Spinal cord (tissue), 10 donors: Measurements from ENCODE around the gene GRK5. TPM values are rescaled to one million over a fixed set of nuclear protein-coding genes. Genes with fewer than 3 reads are reported as not detected.

Experiments
- DNase-seq, 6 donors: peaks; one replicate each; pipeline versions ENCODE4 v3.0.0 to v3.0.0-alpha.2; 2013 to 2015; ENCODE audit warnings: low spot score in 6 of 6, low read depth in 4 of 6
- H3K27ac ChIP-seq: one replicate; pipeline ENCODE4 v1.5.1; 2013; ENCODE audit warnings: low read depth, low read length, control low read depth
- H3K27me3 ChIP-seq: one replicate; pipeline ENCODE4 v1.6.1; 2013; ENCODE audit warnings: low read length; ENCODE audit not compliant: control insufficient read depth, insufficient read depth
- H3K36me3 ChIP-seq: one replicate; pipeline ENCODE4 v1.6.1; 2013; ENCODE audit warnings: low read length; ENCODE audit not compliant: control insufficient read depth, insufficient read depth
- H3K4me1 ChIP-seq: one replicate; pipeline ENCODE4 v1.6.1; 2013; ENCODE audit warnings: low read length; ENCODE audit not compliant: control insufficient read depth, insufficient read depth
- H3K4me3 ChIP-seq: one replicate; pipeline ENCODE4 v1.5.1; 2013; ENCODE audit warnings: low read depth, low read length, control low read depth
- H3K9me3 ChIP-seq: one replicate; pipeline ENCODE4 v1.6.1; 2013; ENCODE audit warnings: low read length; ENCODE audit not compliant: control insufficient read depth, insufficient read depth
- WGBS: methylation state at CpG from one replicate; pipeline ENCODE4 v1.1.5; 2013; ENCODE audit warnings: missing lambda C conversion rate; ENCODE audit not compliant: insufficient coverage; 5-methylcytosine and 5-hydroxymethylcytosine counted together
- polyA plus RNA-seq, 2 donors: library from polyadenylated mRNA; unstranded; fragments of 120-200 nt; gene quantifications; one replicate each; pipeline ENCODE4 v1.2.1, GENCODE V29; 2013; ENCODE audit not compliant: insufficient read length in 2 of 2
- total RNA-seq, 2 donors: library from RNA; depleted of rRNA in 1 of 2; stranded (reverse); fragments of 120-200 nt in 1 of 2; fragments of >200 nt in 1 of 2; gene quantifications; one replicate each; pipeline versions ENCODE4 v1.2.3 to v1.2.4, GENCODE V29; 2013 to 2014
- donor health status: healthy.

Gene GRK5
- total and polyA plus RNA-seq, 4 donors = 15.6 to 29.5 (median 25.6) TPM

GRCh38 chr10:119454316-119454715 is 246.9 kb downstream of the GRK5 start:
- DNase-seq = no peak
- Histone ChIP-seq H3K27me3 (no peaks in the 10 kb centered on the region), H3K4me3 (no peak overlapping the region), H3K9me3 (no peaks in the 10 kb centered on the region), H3K36me3 (peaks cover 60% of the 10 kb centered on the region), H3K27ac (no peak overlapping the region), H3K4me1 (peaks cover 8% of the 10 kb centered on the region)
- WGBS = 69% methylated on average over 13 of the region's 13 CpGs

GRCh38 chr10:119454990-119455389 is 247.6 kb downstream of the GRK5 start:
- WGBS = 92% methylated on average over 12 of the region's 18 CpGs
- peaks cover 1% of the 10 kb centered on the region for H3K4me1 ChIP-seq
- no peaks in the 10 kb centered on the region for H3K9me3 ChIP-seq
- no peaks in the 10 kb centered on the region for H3K27me3 ChIP-seq
- DNase-seq = no peak
- peaks cover 60% of the 10 kb centered on the region for H3K36me3 ChIP-seq
- H3K4me3 ChIP-seq = no peak overlapping the region
- H3K27ac ChIP-seq = no peak overlapping the region

- no peaks in the 10 kb centered on the region for H3K27me3 ChIP-seq
- H3K4me3 ChIP-seq = no peak overlapping the region
- no peaks in the 10 kb centered on the region for H3K9me3 ChIP-seq
- no peak for DNase-seq
- WGBS = 91% methylated on average over 22 of the region's 23 CpGs
- peaks cover 54% of the 10 kb centered on the region for H3K36me3 ChIP-seq
- H3K4me1 ChIP-seq = no peaks in the 10 kb centered on the region
- no peak overlapping the region for H3K27ac ChIP-seq
These were observed 248.5 kb downstream of the GRK5 start for GRCh38 chr10:119455609-119456434.

- peaks cover 51% of the 10 kb centered on the region for H3K36me3 ChIP-seq
- no peak overlapping the region for H3K4me3 ChIP-seq
- no peaks in the 10 kb centered on the region for H3K4me1 ChIP-seq
- H3K27me3 ChIP-seq = no peaks in the 10 kb centered on the region
- 90% methylated on average over 7 of the region's 7 CpGs for WGBS
- DNase-seq = no peak
- no peak overlapping the region for H3K27ac ChIP-seq
- no peaks in the 10 kb centered on the region for H3K9me3 ChIP-seq
These were observed 249.1 kb downstream of the GRK5 start for GRCh38 chr10:119456435-119456810.

GRCh38 chr10:119457966-119458766 is 250.8 kb downstream of the GRK5 start:
- DNase-seq = no peak
- no peak overlapping the region for H3K27ac ChIP-seq
- no peaks in the 10 kb centered on the region for H3K9me3 ChIP-seq
- no peak overlapping the region for H3K4me3 ChIP-seq
- 81% methylated on average over 26 of the region's 28 CpGs for WGBS
- H3K4me1 ChIP-seq = no peaks in the 10 kb centered on the region
- H3K27me3 ChIP-seq = no peaks in the 10 kb centered on the region
- peaks cover 35% of the 10 kb centered on the region for H3K36me3 ChIP-seq

- 91% methylated on average over 15 of the region's 17 CpGs for whole genome bisulfite sequencing
- Histone ChIP-seq H3K27ac (no peak overlapping the region), H3K4me3 (no peak overlapping the region), H3K4me1 (no peaks in the 10 kb centered on the region), H3K27me3 (no peaks in the 10 kb centered on the region), H3K9me3 (no peaks in the 10 kb centered on the region), H3K36me3 (peaks cover 22% of the 10 kb centered on the region)
- no peak for DNase-seq
These were observed 252.4 kb downstream of the GRK5 start for GRCh38 chr10:119459681-119460340.

- Histone ChIP-seq H3K4me3 (no peak overlapping the region), H3K9me3 (no peaks in the 10 kb centered on the region), H3K27ac (no peak overlapping the region), H3K36me3 (peaks cover 18% of the 10 kb centered on the region), H3K4me1 (no peaks in the 10 kb centered on the region), H3K27me3 (no peaks in the 10 kb centered on the region)
- 97% methylated on average over 9 of the region's 11 CpGs for WGBS
- DNase-seq = no peak
These were observed 253.2 kb downstream of the GRK5 start for GRCh38 chr10:119460369-119461195.

- Histone ChIP-seq H3K9me3 (no peaks in the 10 kb centered on the region), H3K27me3 (no peaks in the 10 kb centered on the region), H3K27ac (no peak overlapping the region), H3K4me1 (no peaks in the 10 kb centered on the region), H3K4me3 (no peak overlapping the region), H3K36me3 (peaks cover 11% of the 10 kb centered on the region)
- 94% methylated on average over 3 of the region's 3 CpGs for WGBS
- no peak for DNase-seq
These were observed 254.0 kb downstream of the GRK5 start for GRCh38 chr10:119461380-119461779.

- H3K4me3 ChIP-seq = no peak overlapping the region
- H3K27me3 ChIP-seq = no peaks in the 10 kb centered on the region
- WGBS = 100% methylated on average over 1 of the region's 2 CpGs
- no peaks in the 10 kb centered on the region for H3K9me3 ChIP-seq
- DNase-seq = no peak
- no peak overlapping the region for H3K27ac ChIP-seq
- peaks cover 7% of the 10 kb centered on the region for H3K36me3 ChIP-seq
- H3K4me1 ChIP-seq = no peaks in the 10 kb centered on the region
These were observed 254.6 kb downstream of the GRK5 start for GRCh38 chr10:119461923-119462322.
